ENCODE measurements around the gene UNC79.
"Not testable (repeated sequence)": the region's sequence is repeated elsewhere in the genome, so short reads cannot be mapped to it uniquely, and the experiment has no call there.

Gene UNC79

DNA sequence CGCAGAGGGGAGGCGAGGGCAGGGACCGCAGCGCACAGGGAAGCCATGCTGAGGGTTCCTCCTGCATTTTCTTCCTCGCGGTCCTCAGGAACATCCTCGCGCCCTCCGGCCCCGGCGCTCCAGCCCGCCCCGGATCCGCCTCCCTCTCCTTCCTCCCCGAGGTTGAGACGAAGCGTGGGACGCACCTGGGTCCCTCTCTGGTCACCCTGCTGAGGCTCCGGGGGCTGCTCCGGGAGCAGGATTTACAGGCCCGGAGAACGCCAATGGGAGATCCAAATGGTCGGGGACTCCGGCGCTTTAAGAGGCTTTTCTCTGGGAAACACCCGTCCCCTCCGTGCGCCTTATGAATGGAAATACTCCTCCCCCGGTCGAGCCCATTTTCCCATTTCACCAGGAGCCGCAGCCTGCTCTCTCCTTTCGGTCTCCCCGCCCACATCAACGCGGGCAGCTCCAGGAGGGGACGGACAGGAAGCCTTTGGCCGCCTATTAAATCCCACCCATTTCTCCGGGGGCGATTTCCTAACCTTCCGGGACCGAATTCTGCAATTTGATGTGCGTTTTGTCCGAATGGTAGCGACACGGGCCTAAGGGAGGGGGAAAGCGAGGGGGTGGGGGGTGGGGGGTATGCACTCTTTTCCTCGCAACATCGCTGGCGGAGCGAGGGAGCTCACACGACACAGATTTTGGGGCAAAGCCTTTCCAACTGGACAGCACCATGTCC is at the start of gene UNC79:
Gene UNC79, plus strand, starts transcription at position 625 of the 721 bp plus-strand sequence. Its CDS starts 91 bp downstream, at position 716.
- no peak for DNase-seq (ENCODE audit: low read depth)

DNA sequence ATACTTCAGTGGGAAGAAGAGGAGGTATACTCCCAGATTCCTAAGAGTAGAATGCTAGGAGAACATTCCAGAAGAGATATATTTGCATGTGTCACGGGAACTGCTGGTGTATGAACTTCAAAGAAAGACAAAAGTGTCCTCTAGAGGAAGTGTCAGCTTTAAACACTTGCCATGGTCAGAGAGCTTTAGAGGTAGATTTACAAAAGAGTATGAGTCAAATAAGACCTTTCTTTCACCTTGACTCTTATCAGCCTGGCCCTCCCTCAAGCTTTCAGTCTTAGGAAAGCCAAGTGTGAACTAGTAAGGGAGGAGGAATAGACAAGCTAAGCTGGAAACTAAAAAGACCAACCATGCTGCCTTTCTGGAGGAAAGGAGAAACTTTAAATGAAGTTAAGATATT is 49.1 kb upstream of the UNC79 start:
- no peak for DNase-seq (ENCODE audit: low read depth)

DNA sequence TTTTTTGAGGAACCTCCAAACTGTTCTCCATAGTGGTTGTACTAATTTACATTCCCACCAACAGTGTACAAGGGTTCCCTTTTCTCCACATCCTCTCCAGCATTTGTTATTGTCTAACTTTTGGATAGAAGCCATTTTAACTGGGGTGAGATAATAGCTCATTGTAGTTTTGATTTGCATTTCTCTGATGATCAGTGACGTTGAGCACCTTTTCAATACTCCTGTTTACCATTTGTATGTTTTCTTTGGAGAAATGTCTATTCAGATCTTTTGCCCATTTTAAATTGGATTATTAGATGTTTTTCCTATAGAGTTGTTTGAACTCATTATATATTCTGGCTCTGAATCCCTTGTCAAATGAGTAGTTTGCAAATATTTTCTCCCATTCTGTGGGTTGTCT is 46.5 kb upstream of the UNC79 start:
- not testable (repeated sequence) for DNase-seq (ENCODE audit: low read depth)

DNA sequence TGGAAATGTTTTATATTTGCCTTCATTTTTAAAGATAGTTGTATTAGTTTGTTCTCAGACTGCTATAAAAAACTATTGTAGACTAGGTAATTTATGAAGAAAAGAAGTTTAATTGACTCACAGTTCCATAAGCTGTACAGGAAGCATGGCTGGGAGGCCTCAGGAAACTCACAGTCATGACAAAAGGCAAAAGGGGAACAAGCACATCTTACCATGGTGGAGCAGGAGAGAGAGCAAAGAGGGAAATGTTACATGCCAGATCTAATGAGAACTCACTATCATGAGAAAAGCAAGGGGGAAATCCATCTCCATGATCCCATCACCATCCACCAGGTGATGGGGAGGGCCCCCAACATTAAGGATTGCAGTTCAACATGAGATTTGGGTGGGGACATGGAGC is 35.5 kb upstream of the UNC79 start:
- no peak for DNase-seq (ENCODE audit: low read depth)

DNA sequence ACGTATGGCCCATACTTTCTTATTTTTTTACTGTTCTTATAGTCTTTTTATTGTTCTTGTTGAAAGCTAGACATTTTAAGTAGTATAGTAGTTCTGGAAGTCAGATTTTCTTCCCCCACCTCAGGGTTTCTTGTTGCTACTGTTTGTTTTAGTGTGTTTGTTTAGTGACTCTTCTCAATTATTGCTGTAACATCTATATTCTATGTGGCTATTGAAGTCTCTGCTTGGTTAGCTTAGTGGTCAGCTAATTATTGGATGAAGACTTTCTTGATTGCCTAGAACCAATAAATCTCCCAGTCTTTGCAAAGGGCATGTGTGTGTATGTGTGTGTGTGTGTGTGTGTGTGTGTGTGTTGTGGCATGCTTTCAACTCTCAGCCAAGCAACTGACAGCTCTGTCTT is 34.3 kb upstream of the UNC79 start:
- DNase-seq (ENCODE audit: low read depth) = no peak

DNA sequence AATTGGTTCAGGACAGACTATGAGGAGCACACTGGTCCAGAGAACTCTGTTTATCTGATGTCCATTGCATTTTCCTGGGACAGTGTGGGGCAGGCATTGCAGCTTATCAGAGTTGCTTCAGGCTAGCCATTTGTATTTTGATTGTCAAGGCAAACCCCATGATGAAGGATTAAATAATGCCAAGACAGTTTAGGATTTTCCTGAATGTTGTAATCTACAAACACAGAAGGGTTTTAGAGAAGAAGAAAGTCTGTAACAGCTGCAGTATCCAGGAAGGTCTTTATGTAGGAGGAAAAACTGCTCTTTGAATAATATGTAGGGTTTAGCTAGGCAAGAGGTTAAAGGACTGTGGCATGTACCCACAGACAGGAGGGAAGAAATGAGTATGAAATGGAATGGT is 32.2 kb upstream of the UNC79 start:
- DNase-seq (ENCODE audit: low read depth) = no peak

DNA sequence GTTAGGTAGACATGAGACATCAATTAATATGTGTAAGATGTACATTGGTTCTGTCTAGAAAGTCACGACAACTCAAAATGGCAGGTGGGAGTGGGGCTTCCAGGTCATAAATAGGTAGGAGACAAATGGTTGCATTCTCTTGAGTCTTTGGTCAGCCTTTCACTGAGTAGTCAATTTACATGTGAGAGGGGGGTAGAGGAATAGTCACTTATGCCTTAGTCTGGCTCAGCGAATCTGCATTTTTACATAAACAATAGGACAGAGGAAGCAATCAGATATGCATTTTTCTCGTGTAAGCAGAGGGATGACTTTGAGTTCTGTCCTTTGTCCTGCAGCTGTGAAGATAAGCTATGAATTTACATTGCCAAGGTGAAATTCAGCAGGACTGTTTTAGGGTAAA is 27.8 kb upstream of the UNC79 start:
- DNase-seq (ENCODE audit: low read depth) = no peak

DNA sequence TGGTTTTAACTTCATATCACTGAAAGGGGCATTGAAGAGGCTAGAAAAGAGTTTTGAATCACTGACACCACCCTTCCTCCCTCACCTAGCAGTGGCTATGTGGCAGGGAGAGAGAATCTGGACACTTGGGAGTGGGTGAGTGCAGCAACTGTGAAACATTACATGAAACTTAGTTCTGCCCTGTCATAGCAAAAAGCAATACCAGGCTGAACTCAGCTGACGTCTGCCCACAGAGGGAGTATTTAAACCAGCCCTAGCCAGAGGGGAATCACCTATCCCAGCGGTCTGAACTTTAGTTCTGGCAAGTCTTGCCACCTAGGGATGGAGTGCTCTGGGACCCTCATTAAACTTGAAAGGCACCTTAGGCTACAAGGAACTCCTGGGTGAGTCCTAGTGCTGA is 20.7 kb upstream of the UNC79 start:
- no peak for DNase-seq (ENCODE audit: low read depth)

DNA sequence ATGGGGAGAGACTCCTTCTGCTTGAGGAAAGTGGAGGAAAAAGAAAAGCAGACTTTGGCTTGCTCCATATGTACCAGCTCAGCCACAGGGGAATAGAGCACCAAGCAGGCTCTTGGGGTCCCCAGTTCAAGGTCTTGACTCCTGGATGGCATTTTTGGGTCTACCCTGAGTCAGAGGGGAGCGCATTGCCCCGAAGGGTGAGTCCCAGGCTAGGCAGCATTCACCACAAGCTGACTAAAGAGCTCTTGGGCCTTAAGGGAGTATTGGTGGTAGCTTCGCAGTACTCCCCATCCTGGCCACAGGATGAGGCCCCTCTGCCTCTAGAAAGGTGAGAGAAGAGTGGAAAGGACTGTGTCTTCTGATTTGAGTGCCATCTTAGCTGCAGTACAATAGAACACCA is 19.8 kb upstream of the UNC79 start:
- no peak for DNase-seq (ENCODE audit: low read depth)

DNA sequence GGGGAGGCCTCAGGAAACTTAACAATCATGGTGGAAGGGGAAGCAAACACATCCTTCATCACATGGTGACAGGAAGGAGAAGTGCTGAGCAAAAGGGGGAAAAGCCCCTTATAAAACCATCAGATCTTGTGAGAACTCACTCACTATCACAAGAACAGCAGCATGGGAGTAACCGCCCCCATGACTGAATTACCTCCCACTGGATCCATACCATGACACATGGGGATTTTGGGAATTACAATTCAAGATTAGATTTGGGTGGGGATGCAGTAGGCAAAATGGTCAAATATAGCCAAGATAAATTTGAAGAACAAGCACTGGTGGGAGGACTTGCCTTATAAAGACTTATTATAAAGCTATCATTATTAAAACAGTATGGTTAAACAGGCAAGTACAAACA is 5.6 kb upstream of the UNC79 start:
- not testable (repeated sequence) for DNase-seq (ENCODE audit: low read depth)

DNA sequence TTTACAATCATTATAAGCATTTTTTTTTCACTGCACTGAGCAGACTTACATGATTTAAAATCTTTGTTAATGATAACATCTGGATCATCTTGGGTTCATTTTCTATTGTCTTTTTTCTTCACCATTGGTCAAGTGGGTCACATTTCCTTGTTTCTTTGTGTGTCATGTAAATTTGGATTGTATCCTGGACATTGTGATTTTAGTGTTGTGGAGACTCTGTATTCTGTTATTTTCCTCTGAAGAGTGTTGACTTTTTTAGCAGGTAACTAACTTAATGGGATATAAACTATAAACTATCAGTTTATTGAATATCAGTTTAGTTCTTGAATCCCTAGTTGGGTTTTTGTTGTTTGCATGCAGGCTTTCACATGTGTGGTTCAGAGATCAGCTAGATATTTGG is 4.0 kb upstream of the UNC79 start:
- no peak for DNase-seq (ENCODE audit: low read depth)

DNA sequence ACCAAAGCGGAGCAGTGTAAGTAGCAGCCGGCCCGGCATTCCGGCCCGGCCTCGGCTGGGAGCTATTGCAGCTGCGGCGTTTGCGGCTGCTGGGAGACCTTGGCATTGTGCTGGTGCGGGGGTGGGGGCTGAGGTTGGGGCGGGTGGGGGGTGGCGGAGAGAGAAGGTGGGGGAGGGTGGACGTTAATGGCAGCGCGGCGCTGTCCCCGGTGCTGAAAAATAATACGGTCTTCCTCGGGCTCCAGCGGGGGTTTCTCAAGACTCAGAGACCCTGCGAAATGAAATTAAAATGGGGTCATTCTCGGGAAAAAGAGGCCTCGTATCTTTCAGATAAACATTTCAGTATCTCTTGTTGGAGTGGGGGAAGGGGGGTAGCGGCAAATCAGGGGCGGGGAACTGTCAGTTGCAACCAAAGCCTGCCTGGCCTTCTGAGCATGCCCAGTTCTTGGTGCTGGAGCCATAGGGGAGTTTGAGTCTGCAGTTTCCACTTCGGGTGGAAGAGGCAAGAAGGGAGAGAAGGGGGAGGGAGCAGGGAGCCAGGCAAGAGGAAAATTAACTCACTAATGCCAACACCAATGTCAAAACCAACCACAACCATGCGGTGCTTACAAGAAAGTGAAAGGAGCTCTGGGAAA is 414 bp downstream of the UNC79 start:
- DNase-seq (ENCODE audit: low read depth) = no peak

DNA sequence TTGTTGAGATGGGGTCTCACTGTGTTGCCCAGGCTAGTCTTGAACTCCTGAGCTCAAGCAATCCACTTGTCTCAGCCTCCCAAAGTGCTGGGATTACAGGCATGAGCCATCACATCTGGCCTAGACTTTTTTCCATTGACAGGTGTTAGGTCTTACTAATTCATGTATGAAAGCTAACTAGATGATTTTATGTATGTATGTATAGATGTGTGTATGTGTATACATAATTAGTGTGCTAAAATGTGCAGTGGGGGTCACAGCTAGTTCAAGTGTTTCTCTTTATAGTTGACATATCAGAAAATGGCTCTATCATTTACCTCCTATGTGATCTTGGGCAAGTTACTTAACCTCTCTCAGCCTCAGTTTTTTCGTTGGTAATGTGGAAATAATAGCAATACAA is 23.5 kb downstream of the UNC79 start:
- no peak for DNase-seq (ENCODE audit: low read depth)

DNA sequence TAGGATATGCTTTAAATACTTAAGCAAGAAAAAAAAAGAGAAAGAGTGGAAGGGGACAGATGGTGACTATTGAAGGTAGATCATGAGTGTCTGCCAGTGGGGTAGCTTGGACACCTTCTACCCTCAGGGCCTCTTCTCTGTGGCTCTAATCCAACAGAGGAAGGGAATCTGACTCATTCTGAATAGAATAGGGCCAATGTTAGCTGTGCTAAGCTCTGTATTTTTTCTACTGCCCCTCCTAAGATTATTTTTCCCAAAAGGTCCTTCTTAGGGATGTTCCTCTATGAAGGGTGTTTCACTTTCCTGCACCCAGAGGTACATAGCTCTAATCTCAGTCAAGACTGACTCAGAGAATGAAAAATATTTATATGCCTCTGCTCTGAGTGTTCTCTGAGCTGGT is 25.6 kb downstream of the UNC79 start:
- no peak for DNase-seq (ENCODE audit: low read depth)

DNA sequence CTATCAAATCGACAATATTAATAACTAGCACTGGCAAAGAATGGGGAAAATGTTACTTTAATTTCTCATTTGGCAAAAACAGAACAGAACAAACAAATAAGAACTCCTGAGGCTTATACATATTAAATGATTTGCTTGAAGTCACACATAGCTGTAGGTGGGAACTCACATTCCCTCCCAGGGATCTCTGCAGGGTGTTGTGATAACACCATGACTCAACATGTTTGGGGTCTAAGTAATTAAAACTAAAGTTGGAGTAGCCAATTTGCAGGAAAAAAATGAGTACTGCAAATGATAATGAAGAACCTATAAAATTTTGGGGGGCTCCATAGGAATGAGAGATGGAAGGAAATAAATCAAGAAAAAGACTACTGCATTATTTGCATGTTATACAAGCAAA is 27.5 kb downstream of the UNC79 start:
- no peak for DNase-seq (ENCODE audit: low read depth)

DNA sequence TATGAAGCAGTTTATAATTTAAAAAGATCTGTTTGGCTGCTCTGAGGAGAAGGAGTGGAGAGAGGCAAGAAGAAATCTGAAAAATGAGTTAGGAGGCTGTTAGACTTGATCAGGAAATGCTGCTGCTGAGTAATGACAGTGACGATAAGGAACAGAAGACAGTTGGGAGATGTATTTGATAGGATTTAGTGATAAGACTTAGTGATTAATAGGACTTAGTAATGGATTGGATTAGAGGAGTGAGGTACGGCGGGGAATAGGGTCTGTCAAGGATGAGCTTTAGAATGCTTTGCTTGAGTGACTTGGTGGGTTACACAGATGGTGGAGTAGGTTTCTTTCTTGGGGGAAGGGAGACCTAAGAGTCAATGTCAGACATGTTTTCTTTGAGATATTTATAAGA is 31.7 kb downstream of the UNC79 start:
- no peak for DNase-seq (ENCODE audit: low read depth)

DNA sequence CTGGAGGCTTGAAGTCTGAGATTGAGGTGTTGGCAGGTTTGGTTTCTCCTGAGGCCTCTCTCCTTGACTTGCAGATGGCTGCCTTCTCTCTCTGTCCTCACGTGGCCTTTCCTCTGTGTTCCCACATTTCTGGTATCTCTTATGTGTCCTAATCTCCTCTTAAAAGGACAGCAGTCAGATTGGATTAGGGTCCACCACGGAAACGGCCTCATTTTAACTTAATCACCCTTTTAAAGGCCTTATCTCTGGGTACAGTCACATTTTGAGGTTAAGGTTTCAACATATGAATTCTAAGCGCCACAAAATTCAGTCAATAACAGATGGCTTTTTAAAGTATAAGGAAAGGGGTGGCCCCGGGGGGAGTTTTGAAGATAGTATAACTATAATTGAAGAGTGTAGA is 33.5 kb downstream of the UNC79 start:
- no peak for DNase-seq (ENCODE audit: low read depth)

DNA sequence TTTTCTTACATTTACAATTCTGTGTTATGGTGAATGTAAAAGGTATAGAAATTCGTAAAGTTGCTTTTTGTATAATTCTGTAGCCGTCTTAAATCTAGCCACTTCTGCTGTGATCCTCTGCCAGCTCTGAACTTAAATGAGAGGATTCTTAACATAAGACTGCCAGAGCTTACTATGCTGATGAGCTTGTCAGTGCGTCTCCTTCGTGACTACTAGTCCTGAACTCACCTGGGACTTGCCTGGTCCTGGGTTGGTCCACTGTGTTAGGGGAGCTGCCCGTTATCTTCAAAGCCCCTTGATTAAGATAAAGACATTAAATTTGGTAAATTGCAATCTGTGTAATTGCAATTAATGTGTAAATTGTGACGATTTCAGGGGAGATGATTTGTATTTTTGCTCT is 44.7 kb downstream of the UNC79 start:
- no peak for DNase-seq (ENCODE audit: low read depth)

DNA sequence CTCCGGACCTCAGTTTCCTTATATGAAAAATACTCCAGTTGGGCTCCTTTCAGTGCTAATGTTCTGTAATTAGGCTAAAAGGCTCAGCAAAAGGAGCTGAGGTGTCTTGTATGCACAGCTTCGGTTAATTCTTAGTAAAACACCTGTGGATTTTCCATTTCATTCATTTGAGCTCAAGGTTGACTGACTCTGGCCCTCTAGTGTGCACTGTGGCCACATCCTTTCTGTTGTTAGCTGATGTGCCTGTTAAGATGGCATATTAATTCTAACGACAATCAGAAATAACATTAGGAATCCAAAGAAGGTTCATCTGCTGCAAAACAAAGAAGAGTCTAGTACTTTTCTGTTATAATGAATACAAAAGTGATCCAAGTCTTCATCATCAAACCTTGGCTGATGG is 45.6 kb downstream of the UNC79 start:
- no peak for DNase-seq (ENCODE audit: low read depth)

DNA sequence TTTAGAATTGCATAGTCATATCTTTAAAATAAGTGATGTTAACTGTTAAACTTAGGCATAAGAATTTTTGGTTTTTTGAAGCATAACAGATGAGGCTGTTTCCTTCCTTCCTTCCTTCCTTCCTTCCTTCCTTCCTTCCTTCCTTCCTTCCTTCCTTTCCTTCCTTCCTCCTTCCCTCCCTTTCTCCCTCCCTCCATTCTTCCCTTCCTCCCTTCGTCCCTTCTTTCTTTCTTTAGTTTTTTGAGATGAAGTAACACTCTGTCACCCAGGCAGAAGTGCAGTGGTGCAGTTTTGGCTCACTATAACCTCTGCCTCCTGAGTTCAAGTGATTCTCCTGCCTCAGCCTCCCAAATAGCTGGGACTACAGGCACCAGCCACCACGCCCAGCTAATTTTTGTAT is 48.3 kb downstream of the UNC79 start:
- not testable (repeated sequence) for DNase-seq (ENCODE audit: low read depth)

DNA sequence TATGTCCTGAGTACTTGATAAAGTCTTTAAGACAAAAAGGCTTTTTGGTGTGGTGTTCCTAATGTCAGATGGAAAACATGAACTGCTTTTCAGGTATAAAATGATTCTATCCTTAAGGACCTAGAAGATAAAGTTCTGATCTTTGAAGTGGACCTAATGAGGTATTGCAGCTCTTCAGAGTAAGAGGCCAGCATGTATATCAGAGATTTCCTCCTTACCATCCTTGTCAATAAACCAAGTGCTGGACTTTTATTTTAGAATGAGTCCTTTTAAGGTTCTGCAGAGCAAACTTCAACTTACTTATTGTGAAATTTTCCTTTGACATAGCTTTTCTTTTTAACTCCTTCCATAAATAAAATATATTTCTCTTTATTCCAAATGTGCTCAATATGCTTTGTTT is 50.1 kb downstream of the UNC79 start:
- no peak for DNase-seq (ENCODE audit: low read depth)

DNA sequence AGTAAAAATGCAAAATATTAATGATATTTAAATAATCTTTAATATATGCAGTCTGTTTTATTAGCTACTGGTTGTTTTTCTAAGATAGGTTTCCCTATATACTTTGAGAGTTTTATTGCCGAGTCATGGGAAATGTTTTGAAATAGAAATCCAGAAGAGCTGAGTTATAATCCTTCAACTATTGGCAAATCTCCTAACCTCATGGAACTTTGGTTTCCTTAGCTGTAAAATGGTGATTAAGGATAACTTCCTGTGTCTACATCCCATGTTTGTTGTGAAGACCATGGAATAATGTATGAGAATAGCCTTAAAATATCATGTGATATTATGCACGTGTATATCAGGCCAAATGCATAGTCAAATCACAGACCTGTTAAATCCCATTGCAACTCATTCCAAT is 51.0 kb downstream of the UNC79 start:
- no peak for DNase-seq (ENCODE audit: low read depth)

DNA sequence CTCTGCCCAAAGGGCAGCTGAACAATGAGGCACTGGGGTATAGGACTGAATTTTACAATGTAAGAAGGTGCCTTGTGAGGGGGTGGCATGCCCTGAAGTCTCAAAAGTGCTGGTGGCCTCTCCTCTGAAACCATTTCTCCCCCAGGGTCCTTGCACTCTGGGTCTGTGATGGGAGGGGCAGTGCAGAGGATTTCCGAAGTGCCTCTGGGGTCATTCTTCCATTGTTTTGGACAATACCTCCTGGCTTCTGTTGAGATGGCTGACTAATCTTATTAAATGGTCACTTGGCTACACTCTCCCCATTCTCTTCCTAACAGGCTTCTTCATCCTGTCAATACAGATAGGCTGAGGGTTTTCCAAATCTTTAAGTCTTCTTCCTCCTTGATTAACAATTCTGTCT is 59.3 kb downstream of the UNC79 start:
- DNase-seq (ENCODE audit: low read depth) = no peak

DNA sequence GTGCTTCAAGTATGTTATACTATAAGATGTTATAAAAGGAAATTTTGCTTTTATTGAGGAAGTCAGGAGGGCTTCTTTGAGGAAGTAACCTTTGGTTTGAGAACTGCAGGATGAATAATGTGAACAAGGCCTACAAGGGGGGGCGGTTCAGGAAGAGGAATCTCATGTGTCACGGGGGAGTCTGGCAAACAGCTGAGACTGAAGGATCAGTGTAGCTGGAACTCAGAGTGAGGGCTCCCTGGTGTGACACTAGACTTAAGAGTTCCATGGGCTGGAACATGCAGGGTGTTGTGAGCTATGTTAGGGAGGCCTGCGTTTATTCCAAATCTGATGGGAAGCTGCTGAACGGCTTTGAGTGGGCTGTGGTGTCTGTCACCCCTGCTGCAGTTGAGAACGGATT is 62.3 kb downstream of the UNC79 start:
- DNase-seq (ENCODE audit: low read depth) = no peak

Data from stimulated activated CD8-positive, alpha-beta memory T cell treated with anti-CD3 and anti-CD28 coated beads, Interleukin-12 subunit alpha, Interleukin-12 subunit beta, amount 100 ng/mL, for 1 hour (primary cell).